Endothelial cell of umbilical vein (primary cell): Measurements from ENCODE around the gene CHURC1. TPM values are rescaled to one million over a fixed set of nuclear protein-coding genes. Genes with fewer than 3 reads are reported as not detected.

Experiments
- BruUV-seq: library from RNA; stranded (reverse); fragments of 400-500 nt; replicated peaks from 2 replicates; lab custom pipeline; 2021; lab: Mats Ljungman, UMichigan
- CTCF ChIA-PET: fragments of 300-600, 350-600 bp; sonication (Branson Sonifier 250); formaldehyde crosslinking; loops from one replicate; lab custom pipeline; 2021; ENCODE audit warnings: antibody characterized with exemption, inconsistent platforms; lab: Charles Lee
- POLR2A ChIA-PET: fragments of 300-600, 350-600 bp; sonication (Branson Sonifier 250); formaldehyde crosslinking; loops from one replicate; lab custom pipeline; 2021; ENCODE audit warnings: antibody characterized with exemption, inconsistent platforms; lab: Charles Lee
- DNase-seq: peaks from one replicate; pipeline ENCODE4 v3.0.0-alpha.2; 2011; ENCODE audit warnings: low read depth, low spot score
- FAIRE-seq: peaks from 2 replicates; lab custom pipeline; 2011; peaks lifted over from hg19 to GRCh38; lab: Jason Lieb, UNC
- H2AFZ ChIP-seq: 2 replicates; pipeline ENCODE4 v1.6.0; 2012; ENCODE audit warnings: low read depth, low read length, control low read depth, inconsistent platforms
- H3K27ac ChIP-seq: 2 replicates; pipeline ENCODE4 v1.5.1; 2011; ENCODE audit warnings: low read depth, mild to moderate bottlenecking, control low read depth, low read length, moderate library complexity; ENCODE audit not compliant: insufficient read depth
- H3K27me3 ChIP-seq, 2 experiments: 2 replicates each; pipeline versions ENCODE4 v1.6.0 to v1.6.1; 2011; ENCODE audit warnings: low read length in 2 of 2, mixed read lengths in 1 of 2; ENCODE audit not compliant: control insufficient read depth in 2 of 2, insufficient read depth in 2 of 2
- H3K36me3 ChIP-seq, 2 experiments: 2 replicates in 1 of 2; 3 replicates in 1 of 2; pipeline ENCODE4 v1.5.1; 2011; ENCODE audit warnings: low read length in 2 of 2, mild to moderate bottlenecking in 1 of 2, moderate library complexity in 1 of 2; ENCODE audit not compliant: control insufficient read depth in 2 of 2, insufficient read depth in 2 of 2; ENCODE audit errors: extremely low read depth in 1 of 2
- H3K4me1 ChIP-seq: 3 replicates; pipeline ENCODE4 v1.5.1; 2011; ENCODE audit warnings: mild to moderate bottlenecking, low read length; ENCODE audit not compliant: control insufficient read depth, insufficient read depth; ENCODE audit errors: extremely low read depth
- H3K4me2 ChIP-seq: 2 replicates; pipeline ENCODE4 v1.6.1; 2011; ENCODE audit warnings: low read length, control low read depth, mixed read lengths; ENCODE audit not compliant: insufficient read depth
- H3K4me3 ChIP-seq, 3 experiments: fragments of 200-600 bp in 1 of 3; sonication (generic), shearing (Covaris generic) in 1 of 3; replicated peaks in 1 of 3; 2 replicates each; pipeline ENCODE4 v1.5.1; 2011 to 2016; ENCODE audit warnings: control low read depth in 3 of 3, low read length in 3 of 3, mild to moderate bottlenecking in 2 of 3, inconsistent platforms in 1 of 3, low read depth in 1 of 3, moderate library complexity in 1 of 3; ENCODE audit not compliant: insufficient read depth in 1 of 3
- H3K79me2 ChIP-seq: 2 replicates; pipeline ENCODE4 v1.6.0; 2012; ENCODE audit warnings: low read length, inconsistent platforms; ENCODE audit not compliant: control insufficient read depth, insufficient read depth
- H3K9ac ChIP-seq: replicated peaks from 2 replicates; pipeline ENCODE3; 2011; ENCODE audit warnings: low read length, control low read depth; ENCODE audit not compliant: insufficient read depth; ENCODE audit errors: extremely low read depth
- H3K9me1 ChIP-seq: replicated peaks from 3 replicates; pipeline ENCODE4 v1.6.0; 2011; ENCODE audit warnings: mild to moderate bottlenecking, low read length; ENCODE audit not compliant: control insufficient read depth, insufficient read depth; ENCODE audit errors: extremely low read depth
- H3K9me3 ChIP-seq: replicated peaks from 2 replicates; pipeline ENCODE4 v1.5.1; 2012; ENCODE audit warnings: low read length, inconsistent platforms; ENCODE audit not compliant: control insufficient read depth, insufficient read depth
- H4K20me1 ChIP-seq: replicated peaks from 2 replicates; pipeline ENCODE3; 2011; ENCODE audit warnings: mild to moderate bottlenecking, low read length; ENCODE audit not compliant: control insufficient read depth, insufficient read depth; ENCODE audit errors: extremely low read depth
- EZH2 ChIP-seq: IDR thresholded peaks from 2 replicates; pipeline ENCODE4 v1.6.1; 2012; ENCODE audit warnings: borderline replicate concordance, low read depth, mild to moderate bottlenecking, moderate library complexity, low read length, inconsistent platforms; ENCODE audit not compliant: severe bottlenecking
- FOS ChIP-seq: IDR thresholded peaks from 2 replicates; pipeline ENCODE4 v1.6.1; 2011; ENCODE audit warnings: mild to moderate bottlenecking, low read length, moderate library complexity, borderline replicate concordance; ENCODE audit not compliant: insufficient read depth
- GATA2 ChIP-seq: IDR thresholded peaks from 2 replicates; pipeline ENCODE4 v1.7.0; 2011; ENCODE audit warnings: low read depth, mild to moderate bottlenecking, moderate library complexity, mixed read lengths, low read length; ENCODE audit not compliant: insufficient read length, insufficient read depth
- JUN ChIP-seq: IDR thresholded peaks from 2 replicates; pipeline ENCODE4 v1.6.1; 2011; ENCODE audit warnings: borderline replicate concordance, low read depth; ENCODE audit not compliant: insufficient read length, insufficient read depth
- MYC ChIP-seq: IDR thresholded peaks from one replicate; pipeline ENCODE4 v1.6.1; 2011; ENCODE audit warnings: mild to moderate bottlenecking, low read depth, low read length
- POLR2A ChIP-seq: IDR thresholded peaks from 2 replicates; pipeline ENCODE4 v1.6.1; 2012; ENCODE audit warnings: low read depth, mild to moderate bottlenecking, control low read depth, low read length
- POLR2AphosphoS5 ChIP-seq: IDR thresholded peaks from 2 replicates; pipeline ENCODE4 v1.6.1; 2012; ENCODE audit warnings: low read depth, mild to moderate bottlenecking, control low read depth, low read length, moderate library complexity; ENCODE audit not compliant: insufficient read depth
- dilution Hi-C: fragments of 300-500 bp; cut with MboI; formaldehyde crosslinking; loops from one replicate; pipeline ENCODE4 v1.15.0; 2019; ENCODE audit warnings: low sequenced_read_pairs; ENCODE audit not compliant: extremely low pct_ligation_motif_present
- intact Hi-C: fragments of 100-400 bp; cut with micrococcal nuclease; formaldehyde crosslinking; loops from one replicate; pipeline ENCODE4 v1.10.0; 2022
- polyA plus RNA-seq, 4 experiments: library from polyadenylated mRNA; depleted of rRNA in 3 of 4; stranded (reverse) in 3 of 4; unstranded in 1 of 4; fragments of >200 nt; gene quantifications; 2 replicates each; pipeline versions ENCODE4 v1.2.1 to v1.2.3, GENCODE V29; 2011 to 2012; ENCODE audit warnings: missing spikeins in 1 of 4
- total RNA-seq: library from RNA; stranded (reverse); gene quantifications from 2 replicates; pipeline ENCODE4 v1.2.3, GENCODE V29; 2021
- TF ChIP-seq, protein P1 (sequence below): IDR thresholded peaks from 2 replicates; pipeline ENCODE4 v1.6.1; 2011; ENCODE audit not compliant: insufficient read depth, insufficient read length
- TF ChIP-seq, protein P2 (sequence below), 2 donors: IDR thresholded peaks; 1 replicate in 1 of 2; 2 replicates in 1 of 2; pipeline ENCODE4 v1.5.1; 2011; ENCODE audit warnings: low read length in 2 of 2, mild to moderate bottlenecking in 2 of 2, moderate library complexity in 2 of 2, control low read depth in 1 of 2, inconsistent platforms in 1 of 2, low read depth in 1 of 2; ENCODE audit not compliant: insufficient read depth in 1 of 2; ENCODE audit errors: extremely low read depth in 1 of 2

The CHURC1 gene
- total and polyA plus RNA-seq, 2 donors (not counting 3 experiments of a cell fraction or from before 2014, with no cell fraction given), result 44.4 to 62.2 TPM

DNA sequence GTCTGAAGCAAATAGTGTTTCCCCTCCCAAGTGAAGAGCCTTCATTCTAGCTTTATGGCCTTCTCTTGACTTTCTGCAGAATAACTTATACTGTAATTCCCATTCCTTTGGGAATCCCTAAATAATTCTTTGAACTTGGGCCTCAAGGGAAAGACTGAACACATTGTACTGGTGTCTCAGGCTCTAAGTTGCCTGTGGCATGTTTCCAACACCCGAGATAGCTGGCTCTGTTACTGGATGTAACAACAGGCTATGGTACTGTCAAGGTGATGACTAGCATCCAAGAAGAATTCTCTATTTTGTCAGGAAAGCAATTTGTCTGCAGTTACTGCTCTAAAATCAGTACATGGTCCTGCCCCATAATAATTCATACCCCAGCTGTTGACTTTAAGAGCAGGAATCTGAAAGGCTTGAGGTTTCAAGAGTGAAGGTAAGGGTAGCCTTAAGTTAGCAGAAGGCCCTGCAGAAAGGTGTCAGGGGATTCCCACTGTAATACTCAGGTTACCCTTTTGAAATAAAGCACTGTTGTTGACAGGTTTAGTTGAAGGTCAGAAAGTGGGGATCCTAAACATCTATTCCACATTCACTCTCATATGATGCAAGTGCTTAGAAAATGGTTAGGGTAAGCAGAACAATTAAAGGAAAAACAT lies 23.0 kb downstream of the CHURC1 start:
- H3K4me1 ChIP-seq, result no peaks in the 10 kb centered on the region
- dilution Hi-C loops, result no loop called here
- TF ChIP-seq POLR2A (no peak), JUN (no peak), GATA2 (no peak), MYC (no peak), FOS (no peak), EZH2 (no peak), POLR2AphosphoS5 (no peak)
- TF ChIP-seq, protein P1, sequence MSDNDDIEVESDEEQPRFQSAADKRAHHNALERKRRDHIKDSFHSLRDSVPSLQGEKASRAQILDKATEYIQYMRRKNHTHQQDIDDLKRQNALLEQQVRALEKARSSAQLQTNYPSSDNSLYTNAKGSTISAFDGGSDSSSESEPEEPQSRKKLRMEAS, result no peak
- TF ChIP-seq, protein P2, sequence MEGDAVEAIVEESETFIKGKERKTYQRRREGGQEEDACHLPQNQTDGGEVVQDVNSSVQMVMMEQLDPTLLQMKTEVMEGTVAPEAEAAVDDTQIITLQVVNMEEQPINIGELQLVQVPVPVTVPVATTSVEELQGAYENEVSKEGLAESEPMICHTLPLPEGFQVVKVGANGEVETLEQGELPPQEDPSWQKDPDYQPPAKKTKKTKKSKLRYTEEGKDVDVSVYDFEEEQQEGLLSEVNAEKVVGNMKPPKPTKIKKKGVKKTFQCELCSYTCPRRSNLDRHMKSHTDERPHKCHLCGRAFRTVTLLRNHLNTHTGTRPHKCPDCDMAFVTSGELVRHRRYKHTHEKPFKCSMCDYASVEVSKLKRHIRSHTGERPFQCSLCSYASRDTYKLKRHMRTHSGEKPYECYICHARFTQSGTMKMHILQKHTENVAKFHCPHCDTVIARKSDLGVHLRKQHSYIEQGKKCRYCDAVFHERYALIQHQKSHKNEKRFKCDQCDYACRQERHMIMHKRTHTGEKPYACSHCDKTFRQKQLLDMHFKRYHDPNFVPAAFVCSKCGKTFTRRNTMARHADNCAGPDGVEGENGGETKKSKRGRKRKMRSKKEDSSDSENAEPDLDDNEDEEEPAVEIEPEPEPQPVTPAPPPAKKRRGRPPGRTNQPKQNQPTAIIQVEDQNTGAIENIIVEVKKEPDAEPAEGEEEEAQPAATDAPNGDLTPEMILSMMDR (IDR thresholded peaks at IDR 0.05; ENCODE audit: extremely low read depth in 1 of 2, insufficient read depth in 1 of 2, low read depth in 1 of 2, low read length in 2 of 2), result no peak
- no peak overlapping the region for H3K9ac ChIP-seq
- no peaks in the 10 kb centered on the region for H3K79me2 ChIP-seq
- no peaks in the 10 kb centered on the region for H3K27me3 ChIP-seq
- no peaks in the 10 kb centered on the region for H4K20me1 ChIP-seq
- no peak overlapping the region for H3K4me2 ChIP-seq
- no TSS peak for BruUV-seq
- POLR2A ChIA-PET, result interaction anchor here (0.6 kb wide), 1 partner anchor 23 kb away, joined by 3 read pairs; no protein-coding TSS in a partner anchor
- no peak overlapping the region for H2AFZ ChIP-seq
- H3K9me1 ChIP-seq, result no peaks in the 10 kb centered on the region
- peaks cover 0 to 2% of the 10 kb centered on the region in 2 experiments for H3K36me3 ChIP-seq
- DNase-seq (no peak), FAIRE-seq (peak; percentile 54)
- H3K4me3 ChIP-seq, result no peak overlapping the region
- CTCF ChIA-PET, result interaction anchor here (1.2 to 2.2 kb wide), 4 partner anchors 7 to 114 kb away, joined by 4 to 15 read pairs (median 7); no protein-coding TSS in a partner anchor
- H3K27ac ChIP-seq, result no peak overlapping the region
- intact Hi-C loops, result no loop called here
- no peaks in the 10 kb centered on the region for H3K9me3 ChIP-seq
